ENCODE results near the gene FOSB. TPM values are rescaled to one million over a fixed set of nuclear protein-coding genes. Genes with fewer than 3 reads are reported as not detected.
A peak's percentile ranks its signal among the peaks of the same experiment; 100 is the strongest.

FOSB gene
- total and polyA plus RNA-seq, 2 donors from 2014 or later: 0.73 to 0.98 TPM

GRCh38 chr19:45464852-45465441 lies 2.8 kb upstream of the FOSB start:
- Histone ChIP-seq H3K27ac (ENCODE audit: low read depth in 2 of 2, low read length in 2 of 2) (no peak overlapping the region), H3K27me3 (ENCODE audit: control insufficient read depth, insufficient read depth, low read length) (no peaks in the 10 kb centered on the region), H3K4me3 (ENCODE audit: low read length in 3 of 3) (no peak overlapping the region), H3K9me3 (ENCODE audit: control insufficient read depth in 2 of 3, insufficient read depth in 1 of 3, low read length in 3 of 3) (no peaks in the 10 kb centered on the region), H3K36me3 (ENCODE audit: control insufficient read depth in 2 of 3, insufficient read depth in 3 of 3, low read length in 3 of 3) (no peaks in the 10 kb centered on the region), H3K9ac (ENCODE audit: low read length in 3 of 3) (no peak overlapping the region), H3K4me1 (ENCODE audit: control insufficient read depth in 2 of 3, insufficient read depth in 2 of 3, low read depth in 1 of 3, low read length in 3 of 3) (peaks cover 0 to 15% (median 9%) of the 10 kb centered on the region in 3 donors)
- intact Hi-C loops (cut with DNase I): no loop called here
- FAIRE-seq: no peak
- TF ChIP-seq CTCF (IDR thresholded peaks at IDR 0.05; ENCODE audit: borderline replicate concordance, extremely low read depth, insufficient read depth): no peak
- peak in 1 of 5 donors; percentile 46 for DNase-seq

- Histone ChIP-seq H3K36me3 (ENCODE audit: control insufficient read depth in 2 of 3, insufficient read depth in 3 of 3, low read length in 3 of 3) (no peaks in the 10 kb centered on the region), H3K9ac (ENCODE audit: low read length in 3 of 3) (peak overlapping the region; percentile 6 to 91 (median 22)), H3K27me3 (ENCODE audit: control insufficient read depth, insufficient read depth, low read length) (peaks cover 6% of the 10 kb centered on the region), H3K9me3 (ENCODE audit: control insufficient read depth in 2 of 3, insufficient read depth in 1 of 3, low read length in 3 of 3) (no peaks in the 10 kb centered on the region), H3K4me3 (ENCODE audit: low read length in 3 of 3) (peak overlapping the region; percentile 29 to 98 (median 39)), H3K4me1 (ENCODE audit: control insufficient read depth in 2 of 3, insufficient read depth in 2 of 3, low read depth in 1 of 3, low read length in 3 of 3) (peaks cover 0 to 24% (median 9%) of the 10 kb centered on the region in 3 donors), H3K27ac (ENCODE audit: low read depth in 2 of 2, low read length in 2 of 2) (peak overlapping the region; percentile 71 to 94)
- intact Hi-C loops (cut with DNase I): no loop called here
- no peak for FAIRE-seq
- DNase-seq: no peak
- TF ChIP-seq CTCF (IDR thresholded peaks at IDR 0.05; ENCODE audit: borderline replicate concordance, extremely low read depth, insufficient read depth): no peak
Observed at GRCh38 chr19:45467115-45467455, 711 bp upstream of the FOSB start.

GRCh38 chr19:45468159-45468651 lies 409 bp downstream of the FOSB start:
- Histone ChIP-seq H3K4me1 (ENCODE audit: control insufficient read depth in 2 of 3, insufficient read depth in 2 of 3, low read depth in 1 of 3, low read length in 3 of 3) (peaks cover 0 to 30% (median 9%) of the 10 kb centered on the region in 3 donors), H3K27ac (ENCODE audit: low read depth in 2 of 2, low read length in 2 of 2) (peak overlapping the region; percentile 94 to 97), H3K9me3 (ENCODE audit: control insufficient read depth in 2 of 3, insufficient read depth in 1 of 3, low read length in 3 of 3) (no peaks in the 10 kb centered on the region), H3K9ac (ENCODE audit: low read length in 3 of 3) (peak overlapping the region; percentile 36 to 95 (median 46)), H3K27me3 (ENCODE audit: control insufficient read depth, insufficient read depth, low read length) (peaks cover 14% of the 10 kb centered on the region), H3K36me3 (ENCODE audit: control insufficient read depth in 2 of 3, insufficient read depth in 3 of 3, low read length in 3 of 3) (no peaks in the 10 kb centered on the region), H3K4me3 (ENCODE audit: low read length in 3 of 3) (peak overlapping the region; percentile 92 to 98 (median 93))
- peak in 3 of 5 donors; percentile 54 to 81 (median 76) for DNase-seq
- FAIRE-seq: no peak
- no peak for TF ChIP-seq CTCF (IDR thresholded peaks at IDR 0.05; ENCODE audit: borderline replicate concordance, extremely low read depth, insufficient read depth)
- intact Hi-C loops (cut with DNase I): no loop called here

Data from kidney (tissue), 14 donors.